WERI-Rb-1 (cell line): ENCODE results near the gene PRKCE.

Experiments
- DNase-seq: peaks from one replicate; pipeline ENCODE4 v3.0.0-alpha.2; 2020
- H3K27ac ChIP-seq: fragments of 250-450 bp; sonication (Bioruptor Pico); 2 replicates; pipeline ENCODE4 v1.5.1; 2020; ENCODE audit warnings: mild to moderate bottlenecking, moderate library complexity
- H3K27me3 ChIP-seq: fragments of 250-450 bp; sonication (Bioruptor Pico); 2 replicates; pipeline ENCODE4 v1.5.1; 2021; ENCODE audit warnings: mild to moderate bottlenecking, low read depth, moderate library complexity; ENCODE audit not compliant: insufficient read depth, severe bottlenecking
- H3K36me3 ChIP-seq: fragments of 250-450 bp; sonication (Bioruptor Pico); 2 replicates; pipeline ENCODE4 v1.5.1; 2020; ENCODE audit warnings: mild to moderate bottlenecking, moderate library complexity
- H3K4me3 ChIP-seq: 2 replicates; pipeline ENCODE4 v1.5.1; 2011; ENCODE audit warnings: low read depth, mild to moderate bottlenecking, control low read depth, low read length
- H3K9me3 ChIP-seq: fragments of 250-450 bp; sonication (Bioruptor Pico); 2 replicates; pipeline ENCODE4 v1.5.1; 2021; ENCODE audit warnings: mild to moderate bottlenecking, moderate library complexity; ENCODE audit not compliant: severe bottlenecking
- TF ChIP-seq, protein P1 (sequence below): IDR thresholded peaks from 2 replicates; pipeline ENCODE4 v1.5.1; 2011; ENCODE audit warnings: low read depth, mild to moderate bottlenecking, control low read depth, inconsistent platforms, low read length

The PRKCE gene

DNA sequence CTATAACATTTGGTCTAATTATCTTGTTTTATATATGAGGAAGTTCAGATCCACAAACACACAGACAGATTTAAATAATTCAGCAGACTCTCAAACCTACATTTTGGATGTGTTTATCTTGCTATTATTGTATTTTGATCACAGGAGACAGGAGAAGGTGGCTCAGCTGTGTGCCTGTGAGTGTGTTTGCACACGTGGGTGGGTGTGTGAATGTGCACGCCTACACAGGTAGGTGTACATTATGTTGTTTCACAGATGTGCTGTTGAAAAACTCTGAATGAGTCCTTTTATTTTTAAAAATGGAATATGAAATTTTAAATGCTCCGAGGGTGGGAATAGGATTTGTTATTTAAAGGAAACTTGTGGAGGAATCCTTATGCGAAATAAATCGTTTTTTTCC lies 183.4 kb downstream of the PRKCE start:
- Histone ChIP-seq H3K27me3 (no peaks in the 10 kb centered on the region), H3K9me3 (peaks cover 8% of the 10 kb centered on the region), H3K27ac (no peak overlapping the region), H3K36me3 (no peaks in the 10 kb centered on the region), H3K4me3 (no peak overlapping the region)
- TF ChIP-seq, protein P1, sequence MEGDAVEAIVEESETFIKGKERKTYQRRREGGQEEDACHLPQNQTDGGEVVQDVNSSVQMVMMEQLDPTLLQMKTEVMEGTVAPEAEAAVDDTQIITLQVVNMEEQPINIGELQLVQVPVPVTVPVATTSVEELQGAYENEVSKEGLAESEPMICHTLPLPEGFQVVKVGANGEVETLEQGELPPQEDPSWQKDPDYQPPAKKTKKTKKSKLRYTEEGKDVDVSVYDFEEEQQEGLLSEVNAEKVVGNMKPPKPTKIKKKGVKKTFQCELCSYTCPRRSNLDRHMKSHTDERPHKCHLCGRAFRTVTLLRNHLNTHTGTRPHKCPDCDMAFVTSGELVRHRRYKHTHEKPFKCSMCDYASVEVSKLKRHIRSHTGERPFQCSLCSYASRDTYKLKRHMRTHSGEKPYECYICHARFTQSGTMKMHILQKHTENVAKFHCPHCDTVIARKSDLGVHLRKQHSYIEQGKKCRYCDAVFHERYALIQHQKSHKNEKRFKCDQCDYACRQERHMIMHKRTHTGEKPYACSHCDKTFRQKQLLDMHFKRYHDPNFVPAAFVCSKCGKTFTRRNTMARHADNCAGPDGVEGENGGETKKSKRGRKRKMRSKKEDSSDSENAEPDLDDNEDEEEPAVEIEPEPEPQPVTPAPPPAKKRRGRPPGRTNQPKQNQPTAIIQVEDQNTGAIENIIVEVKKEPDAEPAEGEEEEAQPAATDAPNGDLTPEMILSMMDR, result no peak
- no peak for DNase-seq

DNA sequence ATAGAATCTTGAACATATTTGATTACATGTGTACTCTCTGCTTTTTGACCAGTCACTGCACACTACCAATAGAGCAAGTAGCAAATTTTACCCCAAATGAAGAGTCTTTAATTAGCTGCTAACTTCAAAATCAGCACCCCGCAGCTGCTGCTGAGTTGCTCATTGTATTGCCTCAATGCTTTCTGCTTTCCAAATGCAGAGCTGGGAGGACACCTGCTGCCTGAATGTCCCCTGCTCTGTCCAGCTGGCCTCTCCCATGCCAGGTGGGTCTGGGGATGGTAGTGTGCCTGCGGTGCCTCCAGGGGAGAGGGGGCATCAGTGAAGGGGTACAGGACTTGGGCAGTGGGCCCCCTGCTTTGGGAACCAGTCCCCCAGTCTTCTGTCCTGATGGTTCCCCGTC lies 184.8 kb downstream of the PRKCE start:
- H3K27me3 ChIP-seq, result no peaks in the 10 kb centered on the region
- H3K4me3 ChIP-seq, result no peak overlapping the region
- DNase-seq, result no peak
- TF ChIP-seq, protein P1, result peak; percentile 25; the same call in 1 of the 2 replicates
- no peaks in the 10 kb centered on the region for H3K36me3 ChIP-seq
- no peaks in the 10 kb centered on the region for H3K9me3 ChIP-seq
- no peak overlapping the region for H3K27ac ChIP-seq

DNA sequence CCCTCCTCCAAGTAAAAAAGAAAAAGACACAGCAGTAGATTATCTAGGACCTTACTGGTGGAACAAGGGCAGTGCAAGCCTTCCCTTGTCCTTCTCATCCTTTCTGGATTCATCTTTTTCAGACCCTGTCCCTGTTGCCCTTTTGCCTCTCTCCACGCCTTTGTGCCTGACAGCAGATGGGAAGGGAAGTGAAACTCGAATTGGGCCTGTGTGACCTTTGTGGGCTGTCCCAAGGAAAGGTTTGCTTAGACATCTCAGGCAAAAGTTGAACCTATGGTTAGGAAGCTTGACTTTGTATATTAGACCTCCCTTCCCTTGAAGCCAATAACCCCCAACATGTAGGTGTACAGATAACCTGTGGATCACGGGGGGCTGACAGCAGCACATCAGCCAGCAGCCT lies 185.3 kb downstream of the PRKCE start:
- no peaks in the 10 kb centered on the region for H3K27me3 ChIP-seq
- H3K27ac ChIP-seq, result no peak overlapping the region
- H3K4me3 ChIP-seq, result no peak overlapping the region
- H3K9me3 ChIP-seq, result no peaks in the 10 kb centered on the region
- DNase-seq, result no peak
- H3K36me3 ChIP-seq, result no peaks in the 10 kb centered on the region
- TF ChIP-seq, protein P1, result no peak

DNA sequence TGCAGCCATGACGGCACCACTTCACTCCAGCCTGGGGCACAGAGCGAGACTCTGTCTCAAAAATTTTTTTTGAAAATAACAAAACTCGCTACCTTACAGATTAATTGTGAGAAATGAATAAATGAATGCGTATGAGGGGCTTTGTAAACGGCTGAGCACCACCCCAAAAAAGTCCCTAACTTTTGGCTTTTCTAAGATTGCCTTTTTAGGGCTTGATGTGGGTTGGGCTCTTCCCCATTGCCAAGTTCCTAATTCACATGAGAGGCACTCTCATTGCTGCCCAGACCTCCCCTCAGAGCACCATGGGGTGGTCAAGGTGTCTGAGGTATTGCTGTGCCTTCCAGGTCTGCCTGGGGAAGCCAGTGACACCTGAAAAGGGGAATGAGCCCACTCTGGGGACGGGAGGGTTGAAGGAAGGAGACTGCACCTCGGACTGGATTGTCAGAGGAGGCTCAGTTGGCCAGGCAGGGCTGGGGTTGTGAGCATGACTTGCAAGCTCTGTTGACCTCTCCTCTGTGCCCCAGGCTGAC lies 186.4 kb downstream of the PRKCE start:
- H3K4me3 ChIP-seq, result no peak overlapping the region

DNA sequence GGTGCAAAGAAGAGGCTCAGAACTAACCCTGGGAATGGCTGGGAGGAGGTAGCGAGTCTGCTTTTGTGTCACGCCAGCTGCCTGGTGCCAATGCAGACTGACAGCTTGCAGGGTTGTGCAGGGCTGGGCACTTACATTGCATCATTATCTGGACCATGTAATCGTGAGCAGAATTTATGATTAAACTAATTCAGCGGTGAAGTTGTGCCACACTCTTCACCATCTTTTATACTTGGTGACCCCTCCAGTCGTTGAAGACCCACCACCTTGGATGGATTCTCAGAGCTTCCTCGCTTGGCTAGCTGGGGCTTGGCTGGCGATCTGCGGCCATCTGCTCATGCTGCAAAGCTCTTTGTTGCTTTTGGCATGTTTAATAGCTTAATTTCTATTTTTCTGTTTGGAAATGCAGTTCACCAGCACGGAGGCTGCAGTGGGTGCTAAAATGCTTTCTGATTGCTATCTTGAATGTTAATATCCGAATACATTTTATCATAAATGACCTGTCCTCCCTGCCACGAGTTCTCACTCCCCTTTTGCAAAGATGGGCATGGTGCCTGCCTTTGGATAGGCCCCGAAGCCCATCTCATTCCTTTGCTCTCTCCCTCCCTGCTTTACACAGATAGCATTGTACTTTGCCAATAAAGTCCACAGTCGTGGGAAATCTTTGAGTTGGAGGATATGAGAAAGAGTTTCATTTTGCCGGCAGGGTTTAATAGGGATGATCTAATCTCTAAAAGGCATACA lies 188.2 kb downstream of the PRKCE start:
- Histone ChIP-seq H3K36me3 (no peaks in the 10 kb centered on the region), H3K27me3 (no peaks in the 10 kb centered on the region), H3K9me3 (no peaks in the 10 kb centered on the region), H3K4me3 (no peak overlapping the region), H3K27ac (no peak overlapping the region)
- no peak for DNase-seq
- TF ChIP-seq, protein P1, result no peak

More for the DNA sequence above, 186.4 kb downstream of the PRKCE start:
- Histone ChIP-seq H3K27ac (no peak overlapping the region), H3K9me3 (no peaks in the 10 kb centered on the region), H3K27me3 (no peaks in the 10 kb centered on the region), H3K36me3 (no peaks in the 10 kb centered on the region)
- TF ChIP-seq, protein P1, result no peak
- DNase-seq, result no peak
